ENCODE data around the gene CCNT1.

GRCh38 chr12:48683534-48683933 lies 33.0 kb downstream of the CCNT1 start:
- TF ChIP-seq CTCF (conservative IDR thresholded peaks at IDR 0.05; ENCODE audit: low read depth, low read length) (no peak), RFX5 (IDR thresholded peaks at IDR 0.05; ENCODE audit: low read depth, low read length) (no peak), CEBPB (IDR thresholded peaks at IDR 0.05; ENCODE audit: low read depth, low read length) (no peak), SMC3 (IDR thresholded peaks at IDR 0.05; ENCODE audit: low read depth, low read length) (no peak), POLR2A (IDR thresholded peaks at IDR 0.05; ENCODE audit: low read depth, low read length) (no peak), NFE2L2 (IDR thresholded peaks at IDR 0.05; ENCODE audit: low read depth, low read length) (no peak)
